Ovary (tissue), 9 donors: ENCODE measurements around the gene WNT7A. TPM values are rescaled to one million over a fixed set of nuclear protein-coding genes. Genes with fewer than 3 reads are reported as not detected.

ENCODE experiments used
- DNase-seq, 5 donors: peaks; one replicate each; pipeline ENCODE4 v3.0.0-alpha.2; 2019 to 2020
- H3K27ac ChIP-seq, 2 donors: fragments of 200-600 bp; one replicate each; pipeline versions ENCODE4 v1.5.1 to v1.8.0; 2019 to 2022
- H3K27me3 ChIP-seq: fragments of 200-600 bp; one replicate; pipeline ENCODE4 v1.8.0; 2022
- H3K36me3 ChIP-seq: fragments of 200-600 bp; sonication (generic); one replicate; pipeline ENCODE4 v1.5.1; 2019
- H3K4me1 ChIP-seq: one replicate; pipeline ENCODE4 v1.8.1; 2013; ENCODE audit warnings: mild to moderate bottlenecking, moderate library complexity; ENCODE audit not compliant: insufficient read depth
- H3K4me3 ChIP-seq: fragments of 200-600 bp; sonication (generic); one replicate; pipeline ENCODE4 v1.5.1; 2017
- H3K9me3 ChIP-seq, 2 donors: fragments of 200-600 bp in 1 of 2; sonication (generic) in 1 of 2; one replicate each; pipeline versions ENCODE4 v1.5.1 to v1.8.1; 2013 to 2019; ENCODE audit warnings: mild to moderate bottlenecking in 1 of 2, moderate library complexity in 1 of 2
- CTCF ChIP-seq, 3 donors: fragments of 450-650 bp in 2 of 3; fragments of 200-600 bp in 1 of 3; IDR thresholded peaks; one replicate each; pipeline versions ENCODE4 v1.5.1 to v1.8.0; 2016 to 2022; ENCODE audit warnings: antibody characterized with exemption in 3 of 3, mild to moderate bottlenecking in 1 of 3
- EP300 ChIP-seq: sonication (generic); formaldehyde crosslinking; IDR thresholded peaks from one replicate; pipeline ENCODE4 v1.6.1; 2017; ENCODE audit warnings: antibody characterized with exemption
- POLR2A ChIP-seq: fragments of 450-650 bp; IDR thresholded peaks from one replicate; pipeline ENCODE4 v1.6.1; 2017; ENCODE audit warnings: antibody characterized with exemption, mild to moderate bottlenecking, moderate library complexity
- WGBS, 3 donors: extraction: QIAGEN DNeasy Blood & Tissue Kit in 1 of 3; methylation state at CpG; one replicate each; pipeline versions ENCODE4 v1.1.5 to v1.1.7; 2013 to 2017; 5-methylcytosine and 5-hydroxymethylcytosine counted together
- intact Hi-C, 4 donors: fragments of 100-400 bp; cut with DNase I; formaldehyde crosslinking; loops; one replicate each; pipeline versions ENCODE4 v1.11.0 to v1.15.1; 2022 to 2023
- polyA plus RNA-seq, 2 donors: library from polyadenylated mRNA; stranded (reverse); fragments of 200-250 nt in 1 of 2; fragments of 350-450 nt in 1 of 2; fragmentation: Illumina TruSeq in 1 of 2; extraction: RNeasy Lipid Tissue Mini Kit (QIAGEN cat#74804) in 1 of 2; gene quantifications; one replicate each; pipeline ENCODE4 v1.2.3, GENCODE V29; 2013 to 2014
- total RNA-seq, 7 donors: library from RNA; depleted of rRNA in 2 of 7; stranded (reverse); fragments of >200 nt in 2 of 7; fragmentation: NEBNext Ultra II Directional in 3 of 7; extraction: Animal tissue kit (Norgen Biotek cat#: 25700) in 3 of 7; gene quantifications; one replicate each; pipeline versions ENCODE4 v1.1.0 to v1.2.4, GENCODE V29; 2016 to 2023
- donor health status: DM: no; HTN: no; CAD: no; lungs with moderate emphysema.
- donor health status: DM: no; HTN: no; CAD: no.
- donor health status: Bipolar disorder and iron deficiency.
- donor health status: DM: yes; HTN: yes; CAD: no.
- donor health status: DM: no; HTN: no; CAD: no.
- donor health status: DM: yes; HTN: yes; CAD: no.

WNT7A gene
- total and polyA plus RNA-seq, 9 donors, result 0.22 to 0.83 (median 0.34) TPM; not detected in 6

GRCh38 chr3:13785351-13785750 is 94.5 kb downstream of the WNT7A start:
- H3K4me1 ChIP-seq, result no peaks in the 10 kb centered on the region
- no peaks in the 10 kb centered on the region for H3K27me3 ChIP-seq
- intact Hi-C loops, result no loop called here
- no peak for TF ChIP-seq CTCF (IDR thresholded peaks at IDR 0.05)
- TF ChIP-seq POLR2A, result no peak
- TF ChIP-seq EP300, result no peak
- no peaks in the 10 kb centered on the region for H3K9me3 ChIP-seq
- WGBS, 3 donors, result 73 to 80% (median 75%) methylated on average over 7 of the region's 7 CpGs
- no peaks in the 10 kb centered on the region for H3K36me3 ChIP-seq
- no peak overlapping the region for H3K27ac ChIP-seq
- no peak overlapping the region for H3K4me3 ChIP-seq
- no peak for DNase-seq

- no peaks in the 10 kb centered on the region for H3K27me3 ChIP-seq
- TF ChIP-seq CTCF (IDR thresholded peaks at IDR 0.05) (no peak), EP300 (no peak), POLR2A (no peak)
- H3K4me3 ChIP-seq, result no peak overlapping the region
- no peaks in the 10 kb centered on the region for H3K9me3 ChIP-seq
- H3K36me3 ChIP-seq, result no peaks in the 10 kb centered on the region
- 55 to 64% (median 62%) methylated on average over 8 of the region's 8 CpGs for WGBS, 3 donors
- no peaks in the 10 kb centered on the region for H3K4me1 ChIP-seq
- peak in 1 of 5 donors; percentile 1 for DNase-seq
- no peak overlapping the region for H3K27ac ChIP-seq
- intact Hi-C loops, result no loop called here
Measured at GRCh38 chr3:13783476-13783875, 96.4 kb downstream of the WNT7A start.

GRCh38 chr3:13782501-13782900 is 97.4 kb downstream of the WNT7A start:
- H3K27me3 ChIP-seq, result no peaks in the 10 kb centered on the region
- H3K27ac ChIP-seq, result no peak overlapping the region
- DNase-seq, result peak in 2 of 5 donors; percentile 28 to 34
- intact Hi-C loops, result no loop called here
- H3K4me3 ChIP-seq, result no peak overlapping the region
- WGBS, 3 donors, result 3 to 6% (median 6%) methylated on average over 11 of the region's 11 CpGs
- no peaks in the 10 kb centered on the region for H3K36me3 ChIP-seq
- no peak for TF ChIP-seq POLR2A
- TF ChIP-seq EP300, result no peak
- TF ChIP-seq CTCF (IDR thresholded peaks at IDR 0.05), result no peak
- H3K4me1 ChIP-seq, result no peaks in the 10 kb centered on the region
- H3K9me3 ChIP-seq, result no peaks in the 10 kb centered on the region

GRCh38 chr3:13781417-13781816 is 98.5 kb downstream of the WNT7A start:
- no peak overlapping the region for H3K27ac ChIP-seq
- TF ChIP-seq CTCF (IDR thresholded peaks at IDR 0.05) (no peak), EP300 (no peak), POLR2A (no peak)
- intact Hi-C loops, result no loop called here
- H3K27me3 ChIP-seq, result no peaks in the 10 kb centered on the region
- 71 to 77% (median 73%) methylated on average over 5 of the region's 5 CpGs for WGBS, 3 donors
- no peaks in the 10 kb centered on the region for H3K36me3 ChIP-seq
- DNase-seq, result no peak
- H3K4me1 ChIP-seq, result no peaks in the 10 kb centered on the region
- H3K9me3 ChIP-seq, result no peaks in the 10 kb centered on the region
- H3K4me3 ChIP-seq, result no peak overlapping the region
